Cerebellar nuclear complex (tissue), 1 donor: ENCODE results near the gene CCDC117.

Experiments
- DNase-seq, 2 experiments: peaks; one replicate each; lab custom pipeline; 2025; lab: John Stamatoyannopoulos, UW

Gene CCDC117

GRCh38 chr22:28769394-28770085 is 3.0 kb upstream of the CCDC117 start:
- no peak for DNase-seq

GRCh38 chr22:28771195-28771791 is 1.2 kb upstream of the CCDC117 start:
- DNase-seq = no peak

GRCh38 chr22:28773461-28773867 is 969 bp downstream of the CCDC117 start:
- DNase-seq = no peak

- DNase-seq = no peak
Observed at GRCh38 chr22:28774378-28774777, 1.9 kb downstream of the CCDC117 start.

- DNase-seq = no peak
Observed at GRCh38 chr22:28779833-28780232, 7.3 kb downstream of the CCDC117 start.

- no peak for DNase-seq
Observed at GRCh38 chr22:28780296-28780695, 7.8 kb downstream of the CCDC117 start.

GRCh38 chr22:28783786-28784671 is 11.5 kb downstream of the CCDC117 start:
- DNase-seq = no peak

GRCh38 chr22:28788601-28789000 is 16.1 kb downstream of the CCDC117 start:
- no peak for DNase-seq

- no peak for DNase-seq
Observed at GRCh38 chr22:28791124-28791523, 18.6 kb downstream of the CCDC117 start.

- DNase-seq = no peak
Observed at GRCh38 chr22:28791841-28792490, 19.5 kb downstream of the CCDC117 start.

GRCh38 chr22:28792491-28793383 is 20.2 kb downstream of the CCDC117 start:
- no peak for DNase-seq

GRCh38 chr22:28793976-28794584 is 21.6 kb downstream of the CCDC117 start:
- DNase-seq = no peak

GRCh38 chr22:28795071-28795693 is 22.7 kb downstream of the CCDC117 start:
- no peak for DNase-seq

- no peak for DNase-seq
Observed at GRCh38 chr22:28795932-28796856, 23.7 kb downstream of the CCDC117 start.

GRCh38 chr22:28798810-28799605 is 26.5 kb downstream of the CCDC117 start:
- DNase-seq = no peak

GRCh38 chr22:28799606-28800307 is 27.3 kb downstream of the CCDC117 start:
- DNase-seq = no peak

GRCh38 chr22:28800308-28801041 is 28.0 kb downstream of the CCDC117 start, which contains the start of gene XBP1:
Gene XBP1, minus strand, starts transcription at chr22:28800569.
- DNase-seq = peak; percentile 55 to 67
